NCI-H748 (cell line): Measurements from ENCODE around the gene ADCY10.
"Not testable (repeated sequence)": the region's sequence is repeated elsewhere in the genome, so short reads cannot be mapped to it uniquely, and the experiment has no call there.

Experiments used
- DNase-seq: peaks from one replicate; lab custom pipeline; 2025; ENCODE audit not compliant: unreplicated experiment; lab: John Stamatoyannopoulos, UW

ADCY10 gene

DNA sequence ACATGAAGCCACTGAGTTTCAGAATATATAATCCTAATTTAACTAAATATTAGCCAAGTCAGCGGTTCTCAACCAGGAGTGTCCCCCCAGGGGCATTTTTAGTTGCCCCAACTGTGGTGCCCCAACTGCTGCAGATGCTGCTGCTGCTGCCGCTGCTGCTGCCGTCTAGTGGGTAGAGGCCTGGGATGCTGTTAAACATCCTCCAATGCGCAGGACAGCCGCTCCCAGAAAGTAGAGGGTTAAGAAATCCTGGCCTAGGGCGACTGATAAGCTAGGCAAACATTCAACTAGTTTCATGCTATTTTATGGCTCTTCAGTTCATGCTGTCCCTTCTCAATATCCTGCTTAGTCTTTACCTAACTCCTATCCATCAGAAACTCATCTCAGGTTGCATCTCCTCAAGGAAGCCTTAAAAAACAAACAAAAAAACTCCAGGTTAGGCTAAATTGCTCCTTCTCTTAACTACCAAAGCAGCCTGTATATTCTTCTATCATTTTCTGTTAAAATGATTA lies 12.6 kb upstream of the ADCY10 start:
- DNase-seq, result no peak

DNA sequence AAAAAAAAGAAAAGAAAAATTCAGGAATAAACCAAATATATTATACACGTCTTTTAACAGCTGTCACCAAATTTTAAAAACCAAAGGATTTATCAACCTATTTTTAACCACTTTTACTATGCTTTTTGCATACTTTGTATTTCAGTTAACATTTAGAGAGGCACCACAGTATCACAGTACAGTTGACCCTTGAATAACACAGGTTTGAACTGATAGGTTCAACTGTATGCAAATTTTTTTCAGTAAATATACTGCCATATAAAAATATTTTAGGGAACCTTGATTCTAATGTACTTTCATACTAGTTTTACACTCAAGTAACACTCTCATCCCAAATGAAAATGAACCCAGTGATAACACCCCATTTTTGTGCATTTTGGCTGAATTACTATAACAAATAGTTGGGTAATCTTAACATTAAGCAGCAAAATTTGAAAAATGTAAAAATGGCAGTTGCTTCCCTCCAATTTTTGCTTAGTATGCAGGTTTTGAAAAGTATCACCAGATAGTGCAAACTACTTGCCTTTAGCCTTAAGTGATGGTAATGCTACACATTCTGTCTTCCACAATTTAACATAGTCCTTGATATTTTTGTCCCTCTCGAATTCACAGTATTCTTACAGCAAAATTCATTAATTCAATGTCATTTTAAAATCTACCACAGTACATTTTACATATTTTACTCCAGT lies 10.8 kb upstream of the ADCY10 start:
- DNase-seq, result no peak

DNA sequence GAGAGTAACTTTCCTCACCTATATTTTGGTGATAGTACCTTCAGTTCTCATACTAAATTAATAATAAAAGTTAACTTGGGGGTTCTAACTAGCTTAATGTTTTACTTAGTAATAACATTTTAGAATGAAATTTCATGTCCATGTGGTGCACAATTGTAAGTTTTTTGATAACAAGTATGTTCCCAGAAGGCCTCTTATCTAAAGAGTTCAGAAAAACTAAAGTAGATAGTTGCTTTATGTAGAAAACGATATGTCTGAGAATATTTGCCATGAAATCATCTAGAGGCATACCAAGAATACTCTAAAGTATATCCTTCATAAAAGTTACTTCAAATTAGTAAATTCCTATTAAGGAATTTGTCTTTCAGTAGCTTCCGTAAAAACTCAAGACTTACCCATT lies 10.2 kb upstream of the ADCY10 start:
- DNase-seq, result no peak

DNA sequence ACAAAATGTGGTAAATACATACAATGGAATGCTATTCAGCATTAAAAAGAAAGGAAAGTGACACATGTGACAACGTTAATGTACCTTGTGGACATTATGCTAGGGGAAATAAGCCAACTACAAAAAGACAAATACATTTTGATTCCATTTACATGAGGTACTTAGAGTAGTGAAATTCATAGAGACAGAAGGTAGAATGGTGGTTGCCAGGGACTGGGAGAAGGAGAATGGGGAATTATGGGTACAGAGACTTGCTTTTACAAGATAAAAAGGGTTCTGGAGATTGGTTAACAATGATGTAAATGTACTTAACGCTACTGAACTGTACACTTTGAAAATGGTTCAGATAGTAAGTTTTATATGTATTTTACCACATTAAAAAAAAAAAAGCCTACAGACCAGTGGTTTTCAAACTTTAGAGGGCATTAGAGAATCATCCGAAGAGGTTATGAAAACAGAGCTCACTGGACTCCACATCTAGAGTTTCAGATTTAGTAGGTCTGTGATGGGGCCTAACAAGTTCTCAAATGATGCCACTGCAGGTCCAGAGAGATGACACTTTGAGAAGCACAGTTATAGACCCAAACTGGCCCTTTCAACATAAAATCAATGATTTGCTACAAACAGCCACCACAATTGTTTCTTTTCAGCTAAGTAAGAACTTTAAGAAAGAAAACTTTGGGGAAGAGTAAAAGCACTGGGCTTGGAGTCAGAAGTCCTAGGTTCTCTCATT lies 9.6 kb upstream of the ADCY10 start:
- no peak for DNase-seq

DNA sequence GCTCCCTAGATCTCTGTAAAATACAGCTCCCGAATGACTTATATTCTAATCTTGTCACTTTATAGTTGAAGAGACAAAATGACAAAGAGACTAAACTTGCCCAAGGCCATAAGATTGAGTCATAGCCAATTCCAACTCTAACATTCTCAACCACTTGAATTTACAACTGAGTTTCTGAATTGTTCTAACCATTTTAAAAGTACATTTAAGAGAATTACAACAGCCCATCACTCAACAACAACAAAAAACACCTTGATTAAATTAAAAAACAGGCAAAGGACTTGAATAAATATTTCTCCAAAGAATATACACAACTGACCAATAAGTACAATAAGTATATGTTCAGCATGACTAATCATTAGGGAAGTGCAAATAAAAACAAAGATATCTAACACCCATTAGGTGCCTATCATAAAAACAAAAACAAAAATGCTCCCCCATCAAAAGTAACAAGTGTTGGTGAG lies 8.7 kb upstream of the ADCY10 start:
- DNase-seq, result no peak

DNA sequence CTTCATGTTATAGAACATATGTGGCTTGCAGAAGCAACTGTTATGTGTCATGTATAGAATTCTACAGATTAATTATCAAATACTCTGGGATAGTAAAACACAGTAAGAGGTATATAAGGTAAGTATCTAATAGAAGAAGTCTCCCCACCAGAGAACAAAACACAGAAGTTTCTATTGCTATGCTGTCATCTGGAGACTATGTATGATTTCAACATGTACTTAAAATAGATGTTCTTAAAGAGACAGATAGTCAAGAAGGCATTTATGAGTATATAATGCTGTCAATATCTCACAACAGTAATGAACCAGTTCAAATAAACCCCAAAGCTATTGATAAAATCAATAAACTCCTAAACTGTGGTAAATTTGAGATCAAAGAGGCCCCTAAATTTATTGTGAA lies 8.1 kb upstream of the ADCY10 start:
- no peak for DNase-seq

DNA sequence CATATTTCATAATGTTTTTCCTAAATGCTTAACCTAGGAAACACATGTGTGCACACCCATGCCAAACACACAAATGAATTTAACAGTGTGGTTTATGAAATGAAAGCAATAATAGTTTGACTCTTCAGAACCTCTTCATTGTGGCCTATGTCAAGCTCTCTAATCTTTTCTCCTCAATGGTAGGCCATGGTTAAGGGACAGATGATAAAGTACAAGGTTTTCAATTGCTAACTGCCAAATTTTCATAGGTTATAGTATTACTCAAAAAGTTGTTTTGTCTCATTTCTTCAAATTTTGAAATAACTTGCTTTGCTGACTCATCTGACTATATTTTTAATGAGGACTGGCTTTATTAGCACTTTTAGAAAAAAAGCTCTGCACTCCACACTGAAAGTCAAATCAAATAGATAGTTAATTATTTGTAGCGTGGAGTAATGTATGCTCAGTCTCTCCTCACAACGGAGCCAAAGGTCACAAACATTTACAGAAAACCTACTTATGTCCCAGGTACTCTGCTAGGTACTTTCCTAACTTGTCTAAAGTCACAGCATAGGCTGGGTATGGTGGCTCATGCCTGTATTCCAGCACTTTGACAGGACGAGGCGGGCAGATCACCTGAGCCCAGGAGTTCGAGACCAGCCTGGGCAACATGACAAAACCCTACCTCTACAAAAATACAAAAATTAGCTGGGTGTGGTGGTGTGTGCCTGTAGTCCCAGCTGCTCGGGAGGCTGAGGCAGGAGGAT lies 3.0 kb upstream of the ADCY10 start:
- DNase-seq, result no peak

DNA sequence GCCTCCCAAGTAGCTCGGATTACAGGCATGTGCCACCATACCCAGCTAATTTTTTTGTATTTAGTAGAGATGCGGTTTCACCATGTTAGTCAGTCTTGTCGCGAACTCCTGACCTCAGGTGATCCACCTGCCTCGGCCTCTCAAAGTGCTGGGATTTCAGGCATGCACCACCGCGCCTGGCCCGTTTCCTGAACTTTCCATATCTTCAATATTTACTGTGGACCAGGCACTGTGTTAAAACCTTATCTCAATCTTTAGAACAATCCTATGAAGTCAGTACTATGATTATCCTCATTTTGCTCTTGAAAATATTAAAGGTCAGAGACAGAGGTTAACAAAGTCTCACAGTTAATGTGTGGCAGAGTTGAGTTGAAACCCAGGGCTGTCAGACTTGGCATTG lies 1.6 kb upstream of the ADCY10 start:
- DNase-seq, result no peak

DNA sequence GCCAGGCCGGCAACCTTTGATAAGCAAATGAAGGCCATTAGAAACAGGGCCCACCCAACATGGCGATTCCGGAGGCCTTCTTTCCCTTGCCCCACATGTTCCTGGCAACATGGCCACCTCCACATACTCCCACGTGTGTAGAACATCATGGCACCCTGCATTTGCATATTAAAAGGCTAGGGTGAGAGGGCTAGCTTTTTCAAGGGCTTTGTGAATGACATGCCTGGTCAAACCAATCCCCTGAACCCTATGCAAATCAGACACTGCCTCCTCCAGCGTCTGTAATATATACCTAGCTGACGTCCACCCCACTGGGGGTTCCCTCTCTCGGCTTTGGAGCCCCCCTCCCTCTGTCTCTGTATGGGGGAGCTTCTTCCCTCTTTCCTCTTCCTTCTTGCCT lies 1.6 kb downstream of the ADCY10 start:
- no peak for DNase-seq

DNA sequence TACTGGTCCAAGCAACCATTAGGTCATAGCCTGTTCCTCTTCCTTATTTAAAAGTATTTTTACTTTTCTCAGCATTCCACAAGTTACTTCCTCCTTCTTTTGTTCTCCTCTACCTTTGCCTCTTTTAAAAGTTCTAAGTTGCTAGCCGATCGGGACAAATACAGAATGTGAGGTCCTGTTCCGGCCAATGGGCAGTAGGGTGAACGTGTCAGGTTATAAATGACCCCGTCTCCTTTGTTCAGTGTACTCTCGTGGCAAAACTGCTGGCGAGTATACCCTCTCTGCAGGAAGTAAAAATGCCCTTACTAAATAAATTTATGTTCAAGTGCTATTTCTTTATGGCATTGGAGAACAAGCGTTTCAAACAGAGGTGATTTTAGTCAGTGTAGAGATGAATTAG lies 2.5 kb downstream of the ADCY10 start:
- DNase-seq, result no peak

DNA sequence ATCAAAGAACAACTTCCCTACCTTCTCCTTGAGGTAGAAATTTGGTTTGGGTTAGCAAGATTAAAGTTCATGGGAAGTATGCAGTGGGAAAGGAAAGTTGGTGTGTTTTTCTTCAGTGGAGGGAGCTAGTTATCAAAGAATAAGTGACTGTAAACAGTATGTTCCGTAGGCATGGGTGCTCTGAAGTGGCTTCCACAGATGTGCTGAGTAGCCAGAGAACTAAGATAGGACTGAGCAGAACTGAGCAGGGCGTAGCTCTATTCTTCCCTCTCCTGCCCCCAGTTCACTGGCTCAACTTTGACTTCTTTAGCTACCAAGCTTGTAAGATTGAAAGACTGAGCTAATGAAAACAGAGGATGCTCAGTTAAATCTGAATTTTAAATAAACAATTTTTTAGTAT lies 3.4 kb downstream of the ADCY10 start:
- no peak for DNase-seq

DNA sequence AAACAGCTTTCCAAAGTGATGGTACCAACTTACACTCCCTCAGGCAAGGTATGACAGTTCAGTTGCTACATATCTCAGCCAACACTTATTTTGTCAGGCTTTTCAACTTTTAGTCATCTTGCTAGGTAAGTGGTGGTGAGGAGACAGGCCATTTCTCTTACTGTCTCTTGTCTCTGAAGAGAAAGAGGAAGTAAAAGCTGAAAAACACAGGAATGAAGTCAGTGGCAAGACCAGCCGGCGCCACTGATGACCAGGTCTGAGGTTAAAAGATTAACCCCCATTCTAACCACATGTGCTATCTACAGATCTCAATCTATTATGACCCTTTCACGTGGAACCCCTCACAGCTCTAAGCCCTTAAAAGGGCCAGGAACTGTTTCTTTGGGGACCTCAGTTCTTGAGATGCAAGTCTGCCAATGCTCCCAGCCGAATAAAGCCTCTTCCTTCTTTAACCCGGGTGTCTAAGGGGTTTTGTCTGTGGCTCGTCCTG lies 4.2 kb downstream of the ADCY10 start:
- DNase-seq, result no peak

DNA sequence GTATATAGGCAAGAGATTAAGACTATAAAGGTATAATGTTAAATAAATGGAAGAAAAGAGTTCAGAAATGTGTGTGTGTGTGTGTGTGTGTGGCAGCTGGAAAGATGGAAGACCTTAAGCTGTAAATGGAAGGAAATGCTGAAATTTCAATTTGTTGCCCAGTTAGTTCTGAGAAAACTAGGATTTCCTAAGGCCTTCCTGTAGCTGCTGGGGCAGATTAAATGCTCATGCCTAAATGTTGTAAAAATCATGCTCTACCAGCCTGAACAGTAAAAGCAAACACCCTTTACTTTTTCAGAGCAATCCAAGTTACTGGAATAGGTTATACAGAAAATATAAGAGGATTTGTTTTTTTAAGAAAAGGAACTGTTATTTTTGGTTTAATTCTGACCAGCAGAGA lies 8.3 kb downstream of the ADCY10 start:
- DNase-seq, result no peak

DNA sequence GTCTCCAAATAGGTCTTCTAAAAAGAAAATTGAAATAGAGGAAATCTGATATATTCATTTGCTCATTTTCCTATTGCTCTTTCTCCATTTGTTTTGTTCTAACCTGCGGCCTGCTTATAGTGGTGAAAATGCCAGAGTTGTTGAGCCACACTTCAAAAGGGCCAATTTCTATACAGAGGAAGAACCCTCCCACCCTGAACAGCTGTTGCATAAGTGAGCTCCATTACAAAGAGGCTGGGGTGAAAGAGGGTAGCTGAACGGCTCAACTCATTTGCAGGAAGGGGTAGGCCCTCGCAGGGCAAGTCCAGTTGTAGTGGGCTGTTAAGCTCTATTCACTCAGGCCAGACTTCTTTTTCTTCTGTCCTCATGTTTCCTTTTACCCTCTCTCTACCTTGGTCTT lies 8.8 kb downstream of the ADCY10 start:
- no peak for DNase-seq

DNA sequence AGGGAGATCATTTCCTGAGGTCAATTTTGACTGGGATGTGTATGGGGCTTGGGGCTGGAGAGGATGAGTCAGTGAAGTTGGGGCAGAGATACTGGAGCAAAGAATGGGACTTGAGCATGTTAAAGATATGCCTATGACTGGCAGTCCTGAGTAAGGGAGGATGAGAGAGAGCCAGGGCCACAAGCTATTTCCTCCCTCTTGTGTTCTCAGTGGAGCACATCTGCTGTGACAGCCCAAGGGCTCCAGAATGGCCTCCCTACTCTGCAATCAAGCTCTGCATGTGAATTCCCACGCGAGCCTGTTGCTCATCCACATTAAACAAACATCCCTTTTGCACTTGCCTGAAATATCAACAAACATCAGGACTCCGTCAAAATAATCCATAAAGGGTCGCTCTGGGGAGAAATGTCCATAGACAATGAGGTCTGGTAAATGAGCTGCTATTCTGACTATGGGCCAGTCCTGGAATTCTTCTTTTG lies 9.2 kb downstream of the ADCY10 start:
- peak; percentile 17 for DNase-seq

DNA sequence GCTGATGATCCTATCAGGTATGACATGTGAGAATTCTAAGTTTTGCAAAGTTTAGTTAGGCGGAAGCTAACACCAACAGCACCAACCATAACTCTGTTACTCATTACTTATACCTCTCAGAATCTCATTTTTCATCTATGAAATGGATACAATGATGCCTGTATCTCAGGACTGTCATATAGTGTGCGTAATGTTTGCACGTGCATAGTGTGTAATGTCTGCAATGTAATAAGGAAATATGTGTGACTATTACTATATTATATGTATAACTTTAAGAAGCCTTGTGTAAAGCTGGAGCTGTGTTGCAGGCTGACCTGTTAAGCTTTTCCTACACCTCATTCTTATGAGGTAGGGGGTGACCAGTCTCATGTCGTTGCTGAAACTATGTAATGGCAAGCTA lies 13.0 kb downstream of the ADCY10 start:
- no peak for DNase-seq

DNA sequence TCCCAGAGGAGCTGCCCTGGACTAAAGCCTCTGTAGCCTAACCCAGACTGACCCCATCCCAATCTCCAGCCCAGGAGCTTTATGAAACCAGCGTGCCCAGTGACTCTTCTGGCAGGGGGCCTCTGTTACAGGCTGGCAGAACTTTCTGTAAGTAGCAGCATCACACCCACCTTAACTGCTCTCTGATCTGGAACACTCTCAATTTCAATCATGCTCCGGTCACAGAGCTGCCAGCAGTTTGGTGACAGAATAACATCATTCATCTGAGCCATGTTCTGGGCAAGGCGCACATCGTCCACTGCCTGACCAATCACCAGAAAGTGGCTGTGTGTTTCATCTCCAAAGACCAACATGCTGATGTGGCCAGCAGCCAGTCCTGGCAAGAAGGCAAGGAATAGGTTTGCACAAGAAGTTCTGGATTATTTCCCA lies 14.7 kb downstream of the ADCY10 start:
- no peak for DNase-seq

DNA sequence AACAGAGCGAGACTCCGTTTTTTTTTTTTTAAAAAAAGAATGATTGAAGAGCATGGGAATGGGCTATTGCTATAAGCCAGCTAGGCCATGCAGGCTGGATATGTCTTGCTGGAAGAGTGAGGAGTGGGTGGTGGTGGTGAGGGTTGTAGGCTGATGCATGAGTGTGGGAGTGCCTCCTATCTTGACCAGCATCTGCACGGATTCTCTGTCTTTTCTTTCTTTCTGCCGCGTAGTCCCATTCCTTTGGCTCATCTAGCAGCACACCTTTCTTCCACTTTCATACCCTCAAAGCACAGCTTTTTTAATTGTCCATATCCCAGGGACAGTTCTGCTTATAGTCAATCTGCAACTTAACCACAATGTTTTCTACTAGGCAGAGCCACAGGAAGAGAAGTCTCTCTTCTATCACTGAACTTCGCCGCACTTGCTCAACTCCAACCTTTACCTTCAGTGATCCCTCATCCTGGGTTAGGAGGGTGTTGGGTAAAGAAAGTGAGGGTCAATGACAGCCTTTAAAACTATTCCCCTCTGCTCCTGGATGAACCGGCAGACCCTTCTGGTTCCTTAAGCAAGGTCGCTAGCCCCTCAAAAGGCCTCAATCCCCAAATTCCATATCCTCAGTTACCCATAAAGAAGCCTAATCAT lies 15.2 kb downstream of the ADCY10 start:
- DNase-seq, result no peak

DNA sequence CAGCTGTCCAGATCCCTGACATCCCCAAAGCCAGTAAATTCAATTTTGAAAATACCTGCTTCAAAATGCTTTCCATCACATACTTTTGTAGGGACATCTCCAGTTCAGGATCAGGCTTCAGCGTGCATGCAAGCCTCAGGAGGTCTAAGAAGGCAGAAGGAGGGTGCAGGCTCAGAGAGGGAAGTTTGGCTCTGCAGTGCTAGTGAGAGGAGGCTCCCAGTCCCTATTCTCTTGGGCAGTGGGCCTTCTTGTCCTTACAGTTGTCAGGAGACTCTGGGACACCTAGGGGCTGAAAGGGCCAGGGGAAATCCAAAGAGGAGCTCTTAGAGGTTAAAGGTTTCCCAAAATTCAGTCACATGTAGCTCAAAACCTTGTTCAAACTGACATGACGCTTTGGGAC lies 20.1 kb downstream of the ADCY10 start:
- no peak for DNase-seq

DNA sequence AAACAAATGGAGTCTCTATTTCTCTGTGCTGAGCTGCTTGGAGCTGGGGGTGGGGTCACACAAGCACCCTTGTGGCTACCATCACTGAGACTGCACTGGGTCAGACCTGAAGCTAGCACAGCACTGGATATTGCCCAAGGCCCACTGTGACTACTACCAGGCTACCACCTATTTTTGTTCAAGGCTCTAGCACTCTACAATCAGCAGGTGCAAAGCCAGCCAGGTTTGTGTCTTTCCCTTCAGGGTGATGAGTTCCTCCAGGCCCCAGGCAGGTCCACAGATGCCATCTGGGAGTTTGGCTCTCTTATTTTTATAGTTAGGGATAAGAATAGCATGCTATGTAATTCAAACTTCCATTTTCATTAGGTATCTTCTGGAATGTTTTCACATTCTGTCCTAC lies 23.5 kb downstream of the ADCY10 start:
- DNase-seq, result no peak

DNA sequence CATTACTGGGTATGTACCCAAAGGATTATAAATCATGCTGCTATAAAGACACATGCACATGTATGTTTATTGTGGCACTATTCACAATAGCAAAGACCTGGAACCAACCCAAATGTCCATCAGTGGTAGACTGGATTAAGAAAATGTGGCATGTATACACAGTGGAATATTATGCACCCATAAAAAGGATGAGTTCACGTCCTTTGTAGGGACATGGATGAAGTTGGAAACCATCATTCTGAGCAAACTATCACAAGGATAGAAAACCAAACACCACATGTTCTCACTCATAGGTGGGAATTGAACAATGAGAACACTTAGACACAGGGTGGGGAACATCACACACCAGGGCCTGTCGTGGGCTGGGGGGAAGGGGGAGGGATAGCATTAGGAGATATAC lies 26.7 kb downstream of the ADCY10 start:
- DNase-seq, result not testable (repeated sequence)
